Measurements from ENCODE around the gene GON4L.
"Not testable (repeated sequence)": the region's sequence is repeated elsewhere in the genome, so short reads cannot be mapped to it uniquely, and the experiment has no call there.

The GON4L gene, protein sequence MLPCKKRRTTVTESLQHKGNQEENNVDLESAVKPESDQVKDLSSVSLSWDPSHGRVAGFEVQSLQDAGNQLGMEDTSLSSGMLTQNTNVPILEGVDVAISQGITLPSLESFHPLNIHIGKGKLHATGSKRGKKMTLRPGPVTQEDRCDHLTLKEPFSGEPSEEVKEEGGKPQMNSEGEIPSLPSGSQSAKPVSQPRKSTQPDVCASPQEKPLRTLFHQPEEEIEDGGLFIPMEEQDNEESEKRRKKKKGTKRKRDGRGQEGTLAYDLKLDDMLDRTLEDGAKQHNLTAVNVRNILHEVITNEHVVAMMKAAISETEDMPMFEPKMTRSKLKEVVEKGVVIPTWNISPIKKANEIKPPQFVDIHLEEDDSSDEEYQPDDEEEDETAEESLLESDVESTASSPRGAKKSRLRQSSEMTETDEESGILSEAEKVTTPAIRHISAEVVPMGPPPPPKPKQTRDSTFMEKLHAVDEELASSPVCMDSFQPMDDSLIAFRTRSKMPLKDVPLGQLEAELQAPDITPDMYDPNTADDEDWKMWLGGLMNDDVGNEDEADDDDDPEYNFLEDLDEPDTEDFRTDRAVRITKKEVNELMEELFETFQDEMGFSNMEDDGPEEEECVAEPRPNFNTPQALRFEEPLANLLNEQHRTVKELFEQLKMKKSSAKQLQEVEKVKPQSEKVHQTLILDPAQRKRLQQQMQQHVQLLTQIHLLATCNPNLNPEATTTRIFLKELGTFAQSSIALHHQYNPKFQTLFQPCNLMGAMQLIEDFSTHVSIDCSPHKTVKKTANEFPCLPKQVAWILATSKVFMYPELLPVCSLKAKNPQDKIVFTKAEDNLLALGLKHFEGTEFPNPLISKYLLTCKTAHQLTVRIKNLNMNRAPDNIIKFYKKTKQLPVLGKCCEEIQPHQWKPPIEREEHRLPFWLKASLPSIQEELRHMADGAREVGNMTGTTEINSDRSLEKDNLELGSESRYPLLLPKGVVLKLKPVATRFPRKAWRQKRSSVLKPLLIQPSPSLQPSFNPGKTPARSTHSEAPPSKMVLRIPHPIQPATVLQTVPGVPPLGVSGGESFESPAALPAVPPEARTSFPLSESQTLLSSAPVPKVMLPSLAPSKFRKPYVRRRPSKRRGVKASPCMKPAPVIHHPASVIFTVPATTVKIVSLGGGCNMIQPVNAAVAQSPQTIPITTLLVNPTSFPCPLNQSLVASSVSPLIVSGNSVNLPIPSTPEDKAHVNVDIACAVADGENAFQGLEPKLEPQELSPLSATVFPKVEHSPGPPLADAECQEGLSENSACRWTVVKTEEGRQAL (N-terminal part only)

DNA sequence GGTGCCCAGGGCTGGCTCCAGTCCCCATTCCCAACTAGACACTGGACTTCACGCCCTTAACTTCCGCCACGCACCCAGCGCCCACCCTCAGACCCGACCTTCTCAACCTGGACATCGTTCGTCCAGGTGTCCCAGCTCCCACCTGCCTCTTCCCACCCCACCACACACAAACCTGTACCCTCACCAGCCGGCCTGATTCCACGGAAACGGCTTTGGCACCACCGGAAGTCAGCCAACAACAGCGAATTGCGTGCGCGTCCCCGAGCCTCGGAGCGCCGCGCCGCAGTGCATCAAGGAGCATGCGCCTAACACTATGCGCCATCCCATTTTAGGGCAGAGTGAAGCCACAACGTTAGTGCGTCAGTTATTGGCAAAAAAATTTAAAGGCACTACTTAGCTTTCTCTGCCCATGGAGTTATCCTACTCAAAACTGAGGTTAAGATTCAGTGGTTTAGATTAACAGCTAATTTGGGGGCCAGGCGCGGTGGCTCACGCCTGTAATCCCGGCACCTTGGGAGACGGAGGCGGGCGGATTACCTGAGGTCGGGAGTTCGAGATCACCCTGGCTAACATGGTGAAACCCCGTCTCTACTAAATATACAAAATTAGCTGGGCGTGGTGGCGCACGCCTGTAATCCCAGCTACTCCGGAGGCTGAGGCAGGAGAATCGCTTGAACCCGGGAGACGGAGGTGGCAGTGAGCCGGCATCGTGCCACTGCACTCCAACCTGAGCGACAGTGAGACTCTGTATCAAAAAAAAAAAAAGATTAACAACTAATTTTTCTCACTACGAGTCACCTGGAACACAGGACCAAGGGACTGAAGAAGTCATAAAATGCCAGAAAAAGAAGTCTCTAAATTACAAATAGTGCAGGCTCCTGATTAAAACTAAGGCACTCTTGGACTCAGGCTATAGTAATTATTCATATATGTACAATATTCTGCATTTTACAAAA lies at the start of gene GON4L:
Gene GON4L (minus strand): TSS at position 240 of the 956 bp plus-strand sequence. CDS start 3,434 bp downstream, outside the sequence.
- peak within 1 kb of the TSS; percentile 56 to 96 (median 87) for H3K27ac ChIP-seq
- peak within 1 kb of the TSS; percentile 66 to 88 (median 79) for H3K4me3 ChIP-seq

DNA sequence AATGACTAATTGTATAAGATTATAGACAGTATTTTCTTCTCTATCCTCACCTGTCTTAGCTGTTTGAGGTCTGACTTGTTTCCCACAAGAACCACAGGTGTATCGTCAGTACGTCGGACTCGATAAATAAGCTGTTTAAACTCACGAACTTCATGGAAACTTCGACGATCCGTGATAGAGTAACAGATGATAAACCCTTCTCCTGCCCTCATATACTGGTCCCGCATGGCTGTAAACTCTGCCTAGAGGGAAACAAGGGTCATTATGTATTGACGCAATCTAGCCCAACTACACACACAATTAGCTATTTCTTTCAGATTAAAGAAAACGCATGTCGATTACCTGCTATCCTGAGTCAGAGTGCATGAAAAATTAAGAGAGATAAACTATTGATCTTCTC lies 47.2 kb upstream of the GON4L start:
- Histone ChIP-seq H3K27ac (no peak overlapping the region), H3K4me3 (no peak overlapping the region)

DNA sequence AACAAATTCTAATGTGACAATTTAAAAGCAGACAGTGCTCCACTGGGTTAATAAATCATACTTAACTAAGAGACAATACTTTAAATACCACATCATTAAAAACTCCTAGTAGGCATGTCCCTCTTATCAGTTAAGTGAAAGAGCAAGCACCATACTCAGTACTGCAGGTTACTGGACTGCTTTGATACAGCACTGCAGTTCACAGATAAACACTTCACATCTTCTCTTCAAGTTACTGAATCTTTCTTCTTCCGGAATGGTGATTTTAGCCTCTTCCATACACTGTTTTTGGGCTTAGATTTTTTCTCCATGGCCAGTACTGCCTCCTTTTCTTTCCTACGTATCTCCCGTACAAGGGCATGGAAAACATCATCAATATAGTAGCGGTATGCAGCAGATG lies 43.1 kb upstream of the GON4L start:
- Histone ChIP-seq H3K4me3 (no peak overlapping the region), H3K27ac (no peak overlapping the region)

DNA sequence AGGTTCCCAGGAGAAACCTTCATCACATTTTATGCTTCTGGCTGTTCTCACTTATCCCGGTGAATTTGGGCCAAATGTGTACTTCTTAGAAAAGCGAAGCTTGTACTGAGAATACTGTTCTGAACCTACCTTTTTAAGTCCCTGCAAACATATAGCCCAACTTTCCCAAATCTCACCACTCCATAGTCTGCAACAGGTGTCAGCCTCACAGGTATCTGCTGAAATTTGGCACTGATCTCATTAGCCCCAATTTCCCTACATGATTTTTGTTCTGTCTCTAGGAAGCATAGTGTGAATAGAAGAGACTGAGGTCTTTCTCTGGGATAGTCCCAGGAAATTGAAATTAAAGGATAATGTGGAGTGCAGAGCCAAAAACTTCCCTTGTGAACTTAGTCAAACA lies 42.7 kb upstream of the GON4L start:
- H3K27ac ChIP-seq = no peak overlapping the region
- no peak overlapping the region for H3K4me3 ChIP-seq

DNA sequence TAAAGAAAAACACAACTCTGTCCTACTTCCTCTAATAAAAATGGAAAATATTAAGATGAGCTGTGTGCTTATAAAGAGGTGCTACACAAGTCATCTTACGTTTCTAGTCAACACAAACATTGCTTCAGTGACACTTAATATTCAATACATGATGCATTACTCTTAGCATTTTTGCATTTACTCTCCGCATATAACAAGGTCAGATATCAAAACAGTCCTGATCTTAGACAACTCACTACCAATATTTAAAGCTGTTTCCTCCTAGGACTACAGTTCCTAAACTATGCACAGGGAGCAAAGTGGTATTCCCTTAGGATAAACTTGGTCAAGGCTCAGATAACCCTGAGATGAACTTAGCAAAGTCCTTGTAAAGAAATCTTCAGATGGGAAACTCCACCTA lies 41.9 kb upstream of the GON4L start:
- Histone ChIP-seq H3K27ac (no peak overlapping the region), H3K4me3 (no peak overlapping the region)

DNA sequence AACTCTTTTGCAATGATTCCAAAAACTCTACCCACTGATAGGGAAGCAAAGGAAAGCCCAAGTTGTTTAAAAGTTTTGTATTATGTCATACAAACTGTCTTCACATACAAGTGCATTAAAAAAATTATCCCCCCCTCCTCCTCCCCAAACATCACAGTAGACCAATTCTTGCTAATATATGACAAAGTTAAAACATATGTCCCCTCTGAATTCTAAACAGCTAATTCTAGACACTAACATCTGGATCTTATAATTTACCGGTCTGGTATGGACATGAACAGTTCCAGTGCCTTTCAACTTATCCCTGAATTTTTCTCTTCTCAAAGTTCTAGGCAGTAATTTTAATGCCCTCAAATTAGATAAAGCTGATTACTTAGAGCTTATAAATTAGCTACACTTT lies 40.7 kb upstream of the GON4L start:
- Histone ChIP-seq H3K4me3 (no peak overlapping the region), H3K27ac (no peak overlapping the region)

DNA sequence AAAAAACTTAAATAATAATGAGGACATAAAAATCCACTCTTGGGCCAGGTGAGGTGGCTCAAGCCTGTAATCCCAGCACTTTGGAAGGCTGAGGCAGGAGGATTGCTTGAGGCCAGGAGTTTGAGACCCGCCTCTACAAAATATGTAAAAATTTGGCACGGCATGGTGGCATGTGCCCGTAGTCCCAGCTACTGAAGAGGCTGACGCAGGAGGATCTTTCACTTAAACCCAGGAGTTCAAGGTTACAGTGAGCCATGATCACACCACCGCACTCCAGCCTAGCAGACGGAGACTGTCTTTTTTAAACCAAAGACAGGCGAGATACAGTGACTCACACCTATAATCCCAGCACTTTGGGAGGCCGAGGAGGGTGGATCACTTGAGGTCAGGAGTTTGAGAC lies 39.5 kb upstream of the GON4L start:
- not testable (repeated sequence) for H3K27ac ChIP-seq, H3K4me3 ChIP-seq

DNA sequence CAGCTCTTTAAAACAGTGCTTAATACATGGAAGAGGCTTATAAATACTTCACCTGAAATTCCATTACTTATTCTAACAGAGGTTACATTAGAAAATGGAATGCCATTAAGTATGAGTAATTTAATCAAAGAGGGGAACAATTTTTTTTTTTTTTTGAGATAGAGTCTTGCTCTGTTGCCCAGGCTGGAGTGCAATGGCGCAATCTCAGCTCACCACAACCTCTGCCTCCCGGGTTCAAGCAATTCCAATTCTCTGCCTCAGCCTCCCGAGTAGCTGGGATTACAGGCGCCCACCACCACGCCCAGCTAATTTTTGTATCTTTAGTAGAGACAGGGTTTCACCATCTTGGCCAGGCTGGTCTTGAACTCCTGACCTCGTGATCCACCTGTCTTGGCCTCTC lies 38.6 kb upstream of the GON4L start:
- not testable (repeated sequence) for H3K4me3 ChIP-seq, H3K27ac ChIP-seq

DNA sequence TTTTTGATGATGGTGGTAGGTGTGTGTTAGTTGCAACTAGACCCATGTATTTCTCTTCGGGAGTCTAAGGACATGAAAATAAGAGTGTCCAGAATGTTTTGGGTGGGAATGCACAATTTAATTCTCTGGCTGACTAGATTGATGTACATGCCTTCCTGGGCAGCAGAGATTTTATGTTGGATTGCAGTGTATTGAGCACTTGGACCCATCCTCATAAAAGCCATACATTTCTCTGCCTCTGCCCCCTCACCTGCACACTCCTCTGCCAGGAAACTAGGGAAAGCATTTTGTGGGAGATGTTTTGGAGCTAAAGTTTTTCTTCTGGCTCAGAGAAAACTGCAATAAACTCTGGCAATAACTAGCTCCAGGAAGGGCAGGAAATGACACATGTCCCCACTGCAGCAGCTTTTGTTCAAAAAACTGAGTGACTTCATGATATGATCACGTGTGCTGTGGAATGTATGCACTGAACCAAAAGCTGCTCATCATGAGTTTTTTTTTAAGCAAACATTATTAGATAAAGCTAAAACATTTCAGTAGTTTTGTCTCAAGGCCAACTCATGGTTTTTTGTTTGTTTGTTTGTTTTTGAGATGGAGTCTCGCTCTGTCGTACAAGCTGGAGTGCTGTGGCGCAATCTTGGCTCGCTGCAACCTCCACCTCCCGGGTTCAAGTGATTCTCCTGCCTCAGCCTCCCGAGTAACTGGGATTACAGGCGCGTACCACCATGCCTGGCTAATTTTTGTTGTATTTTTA lies 36.6 kb upstream of the GON4L start:
- H3K4me3 ChIP-seq = no peak overlapping the region

DNA sequence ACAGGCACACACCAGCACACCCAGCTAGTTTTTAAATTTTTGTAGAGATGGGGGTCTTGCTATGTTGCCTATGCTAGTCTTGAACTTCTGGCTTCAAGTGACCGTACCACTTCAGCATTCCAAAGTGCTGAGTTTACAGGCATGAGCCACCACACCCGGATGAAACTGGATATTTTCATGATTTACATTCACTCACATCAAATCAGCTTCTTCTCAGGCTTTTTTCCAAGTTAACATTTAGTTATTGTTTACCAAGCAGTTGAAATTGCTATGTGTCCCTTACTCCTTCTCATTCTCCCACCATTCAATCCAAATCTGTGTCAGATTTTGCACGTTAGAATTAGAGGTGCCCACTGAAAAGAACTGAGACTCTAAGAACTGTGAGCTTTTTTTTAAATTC lies 35.8 kb upstream of the GON4L start:
- Histone ChIP-seq H3K4me3 (no peak overlapping the region), H3K27ac (peak overlapping the region in 18 of 21 experiments; percentile 6 to 87 (median 56))

More for the DNA sequence above, 36.6 kb upstream of the GON4L start:
- H3K27ac ChIP-seq = peak overlapping the region in 19 of 21 experiments; percentile 6 to 87 (median 55)

DNA sequence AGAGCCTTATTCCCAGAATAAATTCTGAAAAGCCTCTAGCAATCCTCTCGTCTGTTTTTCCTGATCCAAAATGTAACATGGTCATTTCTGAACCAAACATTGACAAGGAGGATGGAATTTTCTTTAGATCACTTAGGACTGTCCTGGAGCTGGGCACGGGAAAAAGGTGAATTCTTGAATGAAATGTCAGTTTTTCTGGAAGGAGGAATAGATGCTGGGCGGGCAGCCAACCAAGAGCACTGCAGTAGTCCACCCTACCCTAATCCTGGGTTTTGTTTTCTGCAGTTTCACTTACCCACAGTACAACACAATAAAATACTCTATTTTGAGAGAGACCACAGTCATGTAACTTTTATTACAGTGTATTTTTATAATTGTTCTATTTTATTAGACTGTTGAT lies 33.2 kb upstream of the GON4L start:
- no peak overlapping the region for H3K27ac ChIP-seq

DNA sequence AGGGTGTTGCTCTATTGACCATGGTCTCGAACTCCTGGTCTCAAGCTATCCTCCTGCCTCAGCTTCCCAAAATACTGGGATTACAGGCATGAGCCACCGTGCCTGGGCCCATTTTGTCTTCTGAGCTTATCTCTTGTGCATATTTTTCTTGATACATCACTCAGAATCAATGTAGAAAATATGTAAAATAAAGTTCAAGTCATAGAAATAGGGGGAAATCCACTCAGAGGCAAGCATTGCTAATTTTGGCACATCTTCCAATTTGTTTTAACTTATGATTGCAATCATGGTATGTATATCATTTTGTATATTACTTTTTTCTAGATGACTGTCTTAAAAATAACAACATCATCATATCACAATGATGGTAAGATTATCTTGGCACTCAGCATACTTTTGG lies 32.6 kb upstream of the GON4L start:
- Histone ChIP-seq H3K27ac (no peak overlapping the region), H3K4me3 (no peak overlapping the region)

More for the DNA sequence above, 33.2 kb upstream of the GON4L start:
- H3K4me3 ChIP-seq = no peak overlapping the region

DNA sequence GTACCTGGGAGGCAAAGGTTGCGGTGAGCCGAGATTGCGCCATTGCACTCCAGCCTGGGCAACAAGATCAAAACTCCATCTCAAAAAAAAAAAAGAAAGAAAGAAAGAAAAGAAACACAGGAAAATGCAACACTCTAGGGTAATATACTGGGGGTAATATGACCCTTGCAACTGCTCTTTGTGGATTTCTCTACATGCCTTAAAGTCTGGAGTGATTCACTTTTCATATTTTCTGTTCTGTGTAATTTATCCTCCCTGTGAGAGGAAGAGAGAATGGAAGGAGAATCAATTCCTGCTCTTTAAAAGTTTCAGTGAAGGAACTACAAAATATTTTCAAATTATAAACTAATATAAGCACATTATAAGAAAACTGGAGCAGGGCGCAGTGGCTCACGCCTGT lies 31.5 kb upstream of the GON4L start:
- Histone ChIP-seq H3K27ac (no peak overlapping the region), H3K4me3 (no peak overlapping the region)

DNA sequence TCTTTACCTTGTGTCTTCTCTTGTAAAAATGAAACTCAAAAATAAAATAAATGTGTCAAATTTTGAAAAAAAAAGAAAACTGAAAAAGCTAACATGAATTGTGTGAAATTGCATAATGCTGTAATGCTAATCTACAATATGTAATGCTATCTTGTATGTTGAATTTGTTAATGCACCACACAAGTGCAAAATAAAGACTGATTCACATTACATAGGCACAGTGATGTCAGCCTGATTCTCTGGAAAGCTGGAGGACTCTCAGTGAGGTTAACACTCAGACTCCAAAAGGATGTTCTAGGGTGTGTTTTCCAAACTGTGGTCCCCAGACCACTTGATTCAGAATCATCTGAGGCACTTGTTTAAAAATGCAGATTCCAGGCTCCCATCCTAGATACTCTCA lies 28.0 kb upstream of the GON4L start:
- H3K4me3 ChIP-seq = no peak overlapping the region

DNA sequence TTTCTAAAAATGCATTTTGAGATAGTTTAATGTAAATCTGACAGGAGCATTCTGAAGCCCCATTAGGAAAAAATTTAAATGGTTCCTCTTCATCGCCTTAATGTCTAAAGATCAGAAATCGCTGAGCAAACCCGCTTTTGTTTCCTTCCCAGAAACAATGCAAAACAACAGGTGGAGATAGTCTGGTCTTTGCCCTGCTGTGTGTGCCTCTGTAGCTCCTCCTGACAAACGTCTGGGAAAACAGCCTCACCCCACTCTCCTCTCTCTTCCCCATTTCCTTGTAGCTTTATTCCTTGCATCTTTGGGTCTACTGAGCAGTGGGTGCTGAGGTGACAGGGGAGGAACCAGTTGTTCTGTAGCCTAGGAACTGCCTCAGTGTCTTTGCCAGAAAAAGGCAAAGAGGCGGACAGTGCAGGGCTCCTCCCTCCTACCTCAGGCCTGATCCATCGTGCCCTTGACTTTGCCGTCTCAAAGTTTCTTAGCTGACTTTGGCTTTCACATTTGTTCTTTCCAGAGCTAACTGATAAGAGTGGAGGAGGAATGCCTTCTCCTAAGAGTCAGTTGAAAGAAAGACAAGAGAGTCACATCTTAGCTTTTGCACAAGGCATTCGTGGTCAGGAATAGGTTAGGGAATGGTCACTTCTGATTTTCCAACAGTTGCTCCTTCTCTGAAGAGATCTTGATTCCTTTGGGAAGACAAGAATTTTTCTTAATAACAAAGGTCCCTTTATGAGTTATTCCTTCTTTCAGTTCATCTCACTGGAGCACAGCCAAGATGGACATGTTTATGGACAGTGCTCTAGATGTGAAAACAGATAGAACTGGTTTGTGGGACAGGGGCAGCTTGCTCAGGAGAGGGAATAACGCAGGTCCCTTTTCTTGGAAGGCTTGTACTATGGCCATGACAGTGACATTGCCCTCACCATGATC lies 27.3 kb upstream of the GON4L start:
- Histone ChIP-seq H3K4me3 (no peak overlapping the region), H3K27ac (peak overlapping the region in 1 of 21 experiments; percentile 27)

More for the DNA sequence above, 28.0 kb upstream of the GON4L start:
- H3K27ac ChIP-seq = no peak overlapping the region

DNA sequence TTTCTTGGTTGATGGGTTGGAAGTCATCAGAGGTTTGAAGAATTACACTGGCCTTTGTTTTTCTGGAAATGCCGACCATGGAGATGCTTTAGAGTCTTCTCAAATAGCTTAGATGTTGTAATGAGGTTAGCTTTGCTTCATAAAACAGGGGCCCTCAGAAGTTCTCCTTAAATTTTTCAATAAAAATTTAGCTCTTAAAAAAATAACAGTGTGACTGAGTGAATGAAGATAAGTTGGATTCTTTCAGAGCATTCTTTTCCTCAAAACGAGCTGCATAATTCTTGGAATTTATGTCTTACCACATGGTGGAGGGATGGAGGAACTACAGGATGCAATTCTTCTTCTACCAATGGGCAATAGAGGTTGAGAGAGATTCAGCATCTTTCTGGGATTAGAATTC lies 25.8 kb upstream of the GON4L start:
- no peak overlapping the region for H3K4me3 ChIP-seq
- no peak overlapping the region for H3K27ac ChIP-seq

DNA sequence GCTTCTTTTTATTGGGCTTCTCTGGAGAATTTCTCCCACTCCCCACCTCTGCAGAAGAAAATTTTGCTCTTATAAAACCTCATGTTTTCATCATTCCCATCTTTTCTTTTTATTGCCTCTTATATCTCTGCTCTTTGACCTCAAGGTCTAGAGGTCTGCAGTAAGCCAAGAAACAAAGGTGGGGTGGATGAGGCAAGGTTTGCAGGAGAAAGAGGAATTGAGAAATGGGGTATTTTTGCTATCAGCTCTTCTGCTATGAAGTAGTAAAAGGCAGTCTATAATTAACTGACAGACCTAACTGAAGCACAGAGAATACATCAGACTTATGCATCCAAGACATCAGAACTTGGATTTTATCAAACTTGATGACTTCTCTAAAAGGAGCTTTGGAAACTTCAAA lies 25.2 kb upstream of the GON4L start:
- H3K4me3 ChIP-seq = no peak overlapping the region
- no peak overlapping the region for H3K27ac ChIP-seq
